ENCODE data around the gene IGFL3.

GRCh38 chr19:46076951-46077814, 47.3 kb downstream of the IGFL3 start:
- TF ChIP-seq CTCF (IDR thresholded peaks at IDR 0.05), result peak; percentile 67 to 82 (median 70)
- TF ChIP-seq POLR2A (IDR thresholded peaks at IDR 0.05), result no peak

Measured in right lobe of liver (tissue), 4 donors.